Measurements from ENCODE around the gene MPZL2. TPM values are rescaled to one million over a fixed set of nuclear protein-coding genes. Genes with fewer than 3 reads are reported as not detected.

Gene MPZL2
- total RNA-seq, 1 experiment from 2014 or later, result 69.9 TPM

DNA sequence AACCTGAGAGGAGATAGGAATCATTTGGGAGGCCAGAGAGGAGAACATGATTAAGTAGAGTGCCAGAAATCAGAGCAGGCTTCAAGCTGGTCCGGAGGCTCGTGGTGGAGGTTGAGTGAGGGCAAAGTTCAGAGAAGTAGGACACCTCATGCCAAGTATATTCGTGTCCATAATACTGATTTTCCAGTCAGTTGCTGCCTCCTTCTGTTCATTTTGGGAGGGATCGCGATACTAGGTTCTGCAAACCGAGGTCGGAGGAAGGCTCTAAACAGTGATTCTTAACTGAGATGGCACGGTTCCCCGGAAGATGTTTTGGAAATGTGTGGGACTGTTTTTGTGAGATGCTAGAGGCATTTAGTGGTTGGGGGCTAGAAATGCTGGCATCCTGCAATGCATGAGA is 26.8 kb upstream of the MPZL2 start:
- no peaks in the 10 kb centered on the region for H3K9me3 ChIP-seq
- DNase-seq, result peak; percentile 80 to 82

GRCh38 chr11:118289401-118289800 is 25.3 kb upstream of the MPZL2 start:
- no peak overlapping the region for H3K27ac Mint-ChIP-seq (ENCODE audit: unreplicated experiment)
- POLR2A ChIA-PET, result no interaction called here
- intact Hi-C loops (cut with micrococcal nuclease; ENCODE audit: unreplicated experiment), result no loop called here
- no peak for TF ChIP-seq CTCF (IDR thresholded peaks at IDR 0.05; ENCODE audit: insufficient read depth in 1 of 2, low read depth in 1 of 2, low read length in 1 of 2, severe bottlenecking in 1 of 2, unreplicated experiment in 1 of 2)
- DNase-seq, result no peak
- H3K27me3 Mint-ChIP-seq (ENCODE audit: insufficient read depth, unreplicated experiment), result no peaks in the 10 kb centered on the region
- H3K4me1 Mint-ChIP-seq (ENCODE audit: low read depth, unreplicated experiment), result peaks cover 16% of the 10 kb centered on the region
- peaks cover 8% of the 10 kb centered on the region for H3K4me1 ChIP-seq
- no peak overlapping the region for H3K4me3 ChIP-seq (ENCODE audit: low read depth, low read length)
- BruUV-seq (replicated peaks), result no TSS peak
- CTCF ChIA-PET, result interaction anchor here (0.8 to 1.8 kb wide), 4 partner anchors 13 to 145 kb away, joined by 3 to 8 read pairs (median 4); no protein-coding TSS in a partner anchor
- H3K4me3 Mint-ChIP-seq (ENCODE audit: unreplicated experiment), result no peak overlapping the region
- peaks cover 5% of the 10 kb centered on the region for H3K36me3 Mint-ChIP-seq (ENCODE audit: insufficient read depth, unreplicated experiment)
- H3K9me3 ChIP-seq, result no peaks in the 10 kb centered on the region
- H3K9me3 Mint-ChIP-seq (ENCODE audit: unreplicated experiment), result peaks cover 9% of the 10 kb centered on the region
- H3K27me3 ChIP-seq (replicated peaks; ENCODE audit: control insufficient read depth, insufficient read depth, low read length), result no peaks in the 10 kb centered on the region
- no peaks in the 10 kb centered on the region for H3K36me3 ChIP-seq (ENCODE audit: control insufficient read depth, insufficient read depth, low read length)

More for the DNA sequence above, 26.8 kb upstream of the MPZL2 start:
- ChIA-PET CTCF (interaction anchor here (0.6 to 2.3 kb wide), 11 partner anchors 26 to 225 kb away, joined by 3 to 41 read pairs (median 4); partner anchors contain the start of gene MPZL2), POLR2A (interaction anchor here (0.7 kb wide), 2 partner anchors 27 to 125 kb away, joined by 3 read pairs; partner anchors contain the start of gene MPZL2)
- H3K9me3 Mint-ChIP-seq (ENCODE audit: unreplicated experiment), result peaks cover 9% of the 10 kb centered on the region
- Histone ChIP-seq H3K27me3 (replicated peaks; ENCODE audit: control insufficient read depth, insufficient read depth, low read length) (no peaks in the 10 kb centered on the region), H3K4me1 (peaks cover 9% of the 10 kb centered on the region), H3K36me3 (ENCODE audit: control insufficient read depth, insufficient read depth, low read length) (no peaks in the 10 kb centered on the region), H3K4me3 (ENCODE audit: low read depth, low read length) (no peak overlapping the region)
- peaks cover 5% of the 10 kb centered on the region for H3K36me3 Mint-ChIP-seq (ENCODE audit: insufficient read depth, unreplicated experiment)
- no peak overlapping the region for H3K27ac Mint-ChIP-seq (ENCODE audit: unreplicated experiment)
- H3K4me1 Mint-ChIP-seq (ENCODE audit: low read depth, unreplicated experiment), result peaks cover 24% of the 10 kb centered on the region
- TF ChIP-seq CTCF (IDR thresholded peaks at IDR 0.05; ENCODE audit: insufficient read depth in 1 of 2, low read depth in 1 of 2, low read length in 1 of 2, severe bottlenecking in 1 of 2, unreplicated experiment in 1 of 2), result peak; percentile 61 to 70
- H3K27me3 Mint-ChIP-seq (ENCODE audit: insufficient read depth, unreplicated experiment), result no peaks in the 10 kb centered on the region
- no TSS peak for BruUV-seq (replicated peaks)
- intact Hi-C loops (cut with micrococcal nuclease; ENCODE audit: unreplicated experiment), result loop anchor here (1.0 kb wide), 5 partner anchors 27 to 146 kb away; partner anchors contain the start of gene MPZL2
- no peak overlapping the region for H3K4me3 Mint-ChIP-seq (ENCODE audit: unreplicated experiment)

DNA sequence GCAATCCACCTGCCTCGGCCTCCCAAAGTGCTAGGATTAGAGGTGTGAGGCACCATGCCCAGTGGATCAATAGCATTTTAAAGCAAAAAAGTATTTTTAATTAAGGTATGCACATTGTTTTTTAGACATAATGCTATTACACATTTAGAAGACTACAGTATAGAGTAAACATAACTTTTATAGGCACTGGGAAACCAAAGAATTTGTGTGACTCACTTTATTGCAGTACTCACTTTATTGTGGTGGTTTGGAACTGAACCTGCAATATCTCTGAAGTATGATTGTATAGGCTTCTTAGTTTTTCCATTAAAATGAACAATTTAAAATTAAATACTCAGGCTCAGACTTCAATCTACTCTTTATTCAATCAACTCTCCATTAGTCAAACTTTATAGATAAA is 22.9 kb upstream of the MPZL2 start:
- Mint-ChIP-seq H3K4me1 (ENCODE audit: low read depth, unreplicated experiment) (peaks cover 16% of the 10 kb centered on the region), H3K27ac (ENCODE audit: unreplicated experiment) (no peak overlapping the region), H3K36me3 (ENCODE audit: insufficient read depth, unreplicated experiment) (peaks cover 5% of the 10 kb centered on the region), H3K27me3 (ENCODE audit: insufficient read depth, unreplicated experiment) (no peaks in the 10 kb centered on the region), H3K9me3 (ENCODE audit: unreplicated experiment) (peaks cover 9% of the 10 kb centered on the region), H3K4me3 (ENCODE audit: unreplicated experiment) (no peak overlapping the region)
- no peak overlapping the region for H3K4me3 ChIP-seq (ENCODE audit: low read depth, low read length)
- no peaks in the 10 kb centered on the region for H3K9me3 ChIP-seq
- no peak for DNase-seq
- H3K27me3 ChIP-seq (replicated peaks; ENCODE audit: control insufficient read depth, insufficient read depth, low read length), result no peaks in the 10 kb centered on the region
- CTCF ChIA-PET, result no interaction called here
- intact Hi-C loops (cut with micrococcal nuclease; ENCODE audit: unreplicated experiment), result no loop called here
- TF ChIP-seq CTCF (IDR thresholded peaks at IDR 0.05; ENCODE audit: insufficient read depth in 1 of 2, low read depth in 1 of 2, low read length in 1 of 2, severe bottlenecking in 1 of 2, unreplicated experiment in 1 of 2), result no peak
- H3K36me3 ChIP-seq (ENCODE audit: control insufficient read depth, insufficient read depth, low read length), result no peaks in the 10 kb centered on the region
- peaks cover 15% of the 10 kb centered on the region for H3K4me1 ChIP-seq
- POLR2A ChIA-PET, result no interaction called here
- BruUV-seq (replicated peaks), result no TSS peak
